Activated CD4-positive, alpha-beta T cell treated with anti-CD3 and anti-CD28 coated beads for 4 hours (primary cell): ENCODE results near the gene SLX1A.
"Not testable (repeated sequence)": the region's sequence is repeated elsewhere in the genome, so short reads cannot be mapped to it uniquely, and the experiment has no call there.

Experiments used
- DNase-seq, 2 donors: peaks; one replicate each; pipeline ENCODE4 v3.0.0-alpha.2; 2020

The SLX1A gene

GRCh38 chr16:30184891-30185682 is 8.6 kb upstream of the SLX1A start:
- DNase-seq = peak in 1 of 2 donors; percentile 30

GRCh38 chr16:30185683-30186421 is 7.8 kb upstream of the SLX1A start:
- peak; percentile 69 to 79 for DNase-seq

- DNase-seq = no peak
Observed at GRCh38 chr16:30186444-30186781, 7.3 kb upstream of the SLX1A start.

GRCh38 chr16:30186782-30187555 is 6.7 kb upstream of the SLX1A start:
- DNase-seq = peak; percentile 88 to 91

GRCh38 chr16:30187556-30187865 is 6.2 kb upstream of the SLX1A start:
- no peak for DNase-seq

- no peak for DNase-seq
Observed at GRCh38 chr16:30187971-30188561, 5.6 kb upstream of the SLX1A start.

GRCh38 chr16:30191158-30191557 is 2.5 kb upstream of the SLX1A start:
- not testable (repeated sequence) for DNase-seq

- DNase-seq = not testable (repeated sequence)
Observed at GRCh38 chr16:30193098-30193497, 577 bp upstream of the SLX1A start.

- DNase-seq = not testable (repeated sequence)
Observed at GRCh38 chr16:30194172-30194925, 674 bp downstream of the SLX1A start.

GRCh38 chr16:30197001-30197400 is 3.3 kb downstream of the SLX1A start:
- not testable (repeated sequence) for DNase-seq

GRCh38 chr16:30199049-30199448 is 5.4 kb downstream of the SLX1A start, which contains the start of gene SULT1A3:
Gene SULT1A3 (plus strand): TSS chr16:30199255. CDS start chr16:30200729, 1,474 bp downstream.
- not testable (repeated sequence) for DNase-seq

GRCh38 chr16:30199608-30200343 is 6.1 kb downstream of the SLX1A start:
- DNase-seq = not testable (repeated sequence)

- DNase-seq = not testable (repeated sequence)
Observed at GRCh38 chr16:30205541-30206236, 12.0 kb downstream of the SLX1A start.

- DNase-seq = not testable (repeated sequence)
Observed at GRCh38 chr16:30206252-30206651, 12.6 kb downstream of the SLX1A start.

GRCh38 chr16:30207063-30207704 is 13.5 kb downstream of the SLX1A start:
- not testable (repeated sequence) for DNase-seq

- DNase-seq = peak; percentile 3 to 42
Observed at GRCh38 chr16:30209032-30209431, 15.4 kb downstream of the SLX1A start.

- not testable (repeated sequence) for DNase-seq
Observed at GRCh38 chr16:30211414-30211813, 17.7 kb downstream of the SLX1A start.

GRCh38 chr16:30217082-30217481 is 23.4 kb downstream of the SLX1A start:
- DNase-seq = not testable (repeated sequence)
